GM19463 (cell line): ENCODE data around the gene AK9.
"Not testable (repeated sequence)": the region's sequence is repeated elsewhere in the genome, so short reads cannot be mapped to it uniquely, and the experiment has no call there.

Source experiments
- ATAC-seq: cut with Tn5 transposase; IDR thresholded peaks from one replicate; pipeline ENCODE4 v1.9.1; 2021; ENCODE audit warnings: mild to moderate bottlenecking, moderate library complexity; ENCODE audit not compliant: unreplicated experiment

Gene AK9

GRCh38 chr6:109690737-109691621, at the start of gene AK9, which contains the start of gene FIG4:
Gene AK9 (minus strand): TSS chr6:109691202. CDS start chr6:109675745, 15,457 bp downstream.
Gene FIG4 (plus strand): TSS chr6:109691296. CDS start chr6:109691436, 140 bp downstream.
- ATAC-seq, result peak; percentile 95

GRCh38 chr6:109740787-109741186, 49.8 kb upstream of the AK9 start:
- ATAC-seq, result no peak

GRCh38 chr6:109739686-109740085, 48.7 kb upstream of the AK9 start:
- no peak for ATAC-seq

- ATAC-seq, result no peak
Observed at GRCh38 chr6:109738667-109739066, 47.7 kb upstream of the AK9 start.

- no peak for ATAC-seq
Observed at GRCh38 chr6:109738255-109738654, 47.3 kb upstream of the AK9 start.

- ATAC-seq, result no peak
Observed at GRCh38 chr6:109736273-109737025, 45.4 kb upstream of the AK9 start.

GRCh38 chr6:109725250-109725649, 34.2 kb upstream of the AK9 start:
- ATAC-seq, result not testable (repeated sequence)

GRCh38 chr6:109722564-109723254, 31.7 kb upstream of the AK9 start:
- no peak for ATAC-seq

- no peak for ATAC-seq
Observed at GRCh38 chr6:109722011-109722410, 31.0 kb upstream of the AK9 start.

GRCh38 chr6:109720311-109720710, 29.3 kb upstream of the AK9 start:
- ATAC-seq, result no peak

GRCh38 chr6:109718991-109719390, 28.0 kb upstream of the AK9 start:
- no peak for ATAC-seq

- ATAC-seq, result no peak
Observed at GRCh38 chr6:109717971-109718370, 27.0 kb upstream of the AK9 start.

- no peak for ATAC-seq
Observed at GRCh38 chr6:109715616-109716015, 24.6 kb upstream of the AK9 start.

GRCh38 chr6:109714611-109715010, 23.6 kb upstream of the AK9 start:
- no peak for ATAC-seq

GRCh38 chr6:109714166-109714565, 23.2 kb upstream of the AK9 start:
- ATAC-seq, result no peak

- ATAC-seq, result no peak
Observed at GRCh38 chr6:109713097-109713496, 22.1 kb upstream of the AK9 start.

- ATAC-seq, result not testable (repeated sequence)
Observed at GRCh38 chr6:109708099-109708498, 17.1 kb upstream of the AK9 start.

- no peak for ATAC-seq
Observed at GRCh38 chr6:109706513-109706912, 15.5 kb upstream of the AK9 start.

GRCh38 chr6:109705258-109705657, 14.3 kb upstream of the AK9 start:
- no peak for ATAC-seq

- ATAC-seq, result no peak
Observed at GRCh38 chr6:109702791-109703190, 11.8 kb upstream of the AK9 start.

- no peak for ATAC-seq
Observed at GRCh38 chr6:109701774-109702173, 10.8 kb upstream of the AK9 start.
